Glutamatergic neuron (in vitro differentiated cells): Measurements from ENCODE around the gene ELF2. TPM values are rescaled to one million over a fixed set of nuclear protein-coding genes. Genes with fewer than 3 reads are reported as not detected.

ENCODE experiments used
- DNase-seq: peaks from one replicate; pipeline ENCODE4 v3.0.0; 2022
- H3K27ac Mint-ChIP-seq: one replicate; pipeline ENCODE4 v1.8.0; 2020; ENCODE audit warnings: mild to moderate bottlenecking, mixed read lengths, inconsistent platforms; ENCODE audit not compliant: unreplicated experiment
- H3K27me3 Mint-ChIP-seq: one replicate; pipeline ENCODE4 v1.8.0; 2020; ENCODE audit warnings: mild to moderate bottlenecking, moderate library complexity, mixed read lengths, inconsistent platforms; ENCODE audit not compliant: unreplicated experiment
- H3K36me3 Mint-ChIP-seq: one replicate; pipeline ENCODE4 v1.8.0; 2020; ENCODE audit warnings: mild to moderate bottlenecking, mixed read lengths, inconsistent platforms; ENCODE audit not compliant: unreplicated experiment
- H3K4me1 Mint-ChIP-seq: one replicate; pipeline ENCODE4 v1.8.0; 2020; ENCODE audit warnings: mild to moderate bottlenecking, low read depth, mixed read lengths, inconsistent platforms; ENCODE audit not compliant: unreplicated experiment
- H3K4me3 Mint-ChIP-seq: one replicate; pipeline ENCODE4 v1.8.0; 2020; ENCODE audit warnings: mild to moderate bottlenecking, mixed read lengths, inconsistent platforms; ENCODE audit not compliant: unreplicated experiment
- H3K9me3 Mint-ChIP-seq: one replicate; pipeline ENCODE4 v1.8.0; 2020; ENCODE audit warnings: mild to moderate bottlenecking, moderate library complexity, mixed read lengths, inconsistent platforms; ENCODE audit not compliant: unreplicated experiment
- total RNA-seq: library from RNA; stranded (reverse); fragmentation: NEBNext Ultra II Directional; extraction: Animal tissue kit (Norgen Biotek cat#: 25700); gene quantifications from one replicate; pipeline ENCODE4 v1.2.1, GENCODE V29; 2021; ENCODE audit not compliant: unreplicated experiment
- TF ChIP-seq, protein P1 (sequence below): fragments of 200-600 bp; sonication (generic); IDR thresholded peaks from one replicate; pipeline ENCODE4 v1.5.0; 2021; ENCODE audit not compliant: partially characterized antibody, unreplicated experiment

Gene ELF2
- total RNA-seq, 1 donor from 2014 or later = 32.4 TPM

DNA sequence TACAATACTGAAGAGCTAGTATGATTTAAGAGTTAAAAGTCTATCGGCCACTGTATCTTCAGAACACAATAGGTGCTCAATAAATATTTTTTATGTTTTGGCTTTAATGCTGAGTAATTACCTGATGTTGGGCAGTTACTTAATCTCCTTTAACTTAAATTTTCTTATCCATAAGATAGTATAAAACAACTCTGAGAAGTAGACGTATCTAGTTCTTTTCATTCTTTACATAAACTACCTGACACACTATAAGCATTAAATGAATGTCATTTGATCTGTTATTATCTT is 22.9 kb downstream of the ELF2 start:
- Mint-ChIP-seq H3K4me1 (no peaks in the 10 kb centered on the region), H3K4me3 (no peak overlapping the region)

DNA sequence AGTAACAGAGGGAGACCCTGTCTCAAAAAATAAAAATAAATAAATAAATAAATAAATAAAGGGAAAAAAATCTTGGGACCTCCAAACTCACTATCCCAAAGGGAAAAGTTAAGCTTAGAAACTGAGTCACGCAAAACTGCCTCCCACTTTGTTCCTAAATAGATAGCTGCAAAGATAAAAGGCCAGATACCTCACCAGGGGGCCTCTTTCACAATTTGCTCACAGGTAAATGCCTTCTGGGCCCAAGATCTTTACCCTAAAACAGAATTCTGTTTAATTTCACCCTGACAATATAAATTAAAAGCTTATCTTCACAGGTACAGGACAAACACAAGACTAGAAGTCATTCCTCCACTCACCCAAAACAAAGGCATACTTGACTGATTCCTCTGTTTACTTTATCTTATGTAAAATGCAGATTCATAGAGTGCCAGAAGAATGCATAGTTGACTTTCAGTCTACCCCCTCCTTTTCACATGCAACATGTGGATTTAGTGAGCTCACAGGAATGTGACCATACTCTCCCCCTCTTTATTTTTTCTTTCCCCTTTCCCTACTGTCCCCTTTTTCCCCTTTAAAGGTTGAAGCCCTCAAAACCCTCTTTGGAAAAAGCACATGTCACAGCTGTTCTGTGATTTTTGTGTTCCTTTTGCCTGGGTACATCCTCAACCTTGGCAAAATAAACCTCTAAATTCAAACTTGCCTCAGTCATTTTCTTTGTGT is 23.4 kb downstream of the ELF2 start:
- Mint-ChIP-seq H3K4me1 (no peaks in the 10 kb centered on the region), H3K36me3 (no peaks in the 10 kb centered on the region), H3K27ac (no peak overlapping the region), H3K9me3 (no peaks in the 10 kb centered on the region), H3K27me3 (no peaks in the 10 kb centered on the region), H3K4me3 (no peak overlapping the region)
- no peak for DNase-seq
- TF ChIP-seq, protein P1, sequence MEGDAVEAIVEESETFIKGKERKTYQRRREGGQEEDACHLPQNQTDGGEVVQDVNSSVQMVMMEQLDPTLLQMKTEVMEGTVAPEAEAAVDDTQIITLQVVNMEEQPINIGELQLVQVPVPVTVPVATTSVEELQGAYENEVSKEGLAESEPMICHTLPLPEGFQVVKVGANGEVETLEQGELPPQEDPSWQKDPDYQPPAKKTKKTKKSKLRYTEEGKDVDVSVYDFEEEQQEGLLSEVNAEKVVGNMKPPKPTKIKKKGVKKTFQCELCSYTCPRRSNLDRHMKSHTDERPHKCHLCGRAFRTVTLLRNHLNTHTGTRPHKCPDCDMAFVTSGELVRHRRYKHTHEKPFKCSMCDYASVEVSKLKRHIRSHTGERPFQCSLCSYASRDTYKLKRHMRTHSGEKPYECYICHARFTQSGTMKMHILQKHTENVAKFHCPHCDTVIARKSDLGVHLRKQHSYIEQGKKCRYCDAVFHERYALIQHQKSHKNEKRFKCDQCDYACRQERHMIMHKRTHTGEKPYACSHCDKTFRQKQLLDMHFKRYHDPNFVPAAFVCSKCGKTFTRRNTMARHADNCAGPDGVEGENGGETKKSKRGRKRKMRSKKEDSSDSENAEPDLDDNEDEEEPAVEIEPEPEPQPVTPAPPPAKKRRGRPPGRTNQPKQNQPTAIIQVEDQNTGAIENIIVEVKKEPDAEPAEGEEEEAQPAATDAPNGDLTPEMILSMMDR = no peak

More for the DNA sequence above, 22.9 kb downstream of the ELF2 start:
- Mint-ChIP-seq H3K27ac (no peak overlapping the region), H3K9me3 (no peaks in the 10 kb centered on the region), H3K36me3 (no peaks in the 10 kb centered on the region), H3K27me3 (peaks cover under 1% of the 10 kb centered on the region)
- no peak for DNase-seq
- TF ChIP-seq, protein P1 = no peak

DNA sequence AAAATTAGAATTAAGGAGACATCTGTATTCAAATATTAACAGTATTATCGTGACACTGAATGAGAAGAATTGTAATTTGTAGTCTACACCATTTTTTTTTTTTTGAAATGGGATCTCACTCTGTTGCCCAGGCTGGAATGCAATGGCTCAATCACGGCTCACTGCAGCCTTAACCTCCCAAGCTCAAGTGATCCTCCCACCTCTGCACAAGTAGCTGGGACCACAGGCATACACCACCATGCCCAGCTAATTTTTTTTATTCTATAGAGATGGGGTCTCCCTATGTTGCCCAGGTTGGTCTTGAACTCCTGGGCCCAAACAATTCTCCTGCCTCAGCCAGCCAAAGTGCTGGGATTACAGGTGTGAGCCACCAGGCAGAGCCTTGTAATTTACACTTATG is 24.8 kb downstream of the ELF2 start:
- no peak overlapping the region for H3K27ac Mint-ChIP-seq
- H3K4me3 Mint-ChIP-seq = no peak overlapping the region
- H3K36me3 Mint-ChIP-seq = no peaks in the 10 kb centered on the region
- no peaks in the 10 kb centered on the region for H3K27me3 Mint-ChIP-seq
- H3K4me1 Mint-ChIP-seq = no peaks in the 10 kb centered on the region
- H3K9me3 Mint-ChIP-seq = no peaks in the 10 kb centered on the region
- DNase-seq = no peak
- TF ChIP-seq, protein P1 = no peak

DNA sequence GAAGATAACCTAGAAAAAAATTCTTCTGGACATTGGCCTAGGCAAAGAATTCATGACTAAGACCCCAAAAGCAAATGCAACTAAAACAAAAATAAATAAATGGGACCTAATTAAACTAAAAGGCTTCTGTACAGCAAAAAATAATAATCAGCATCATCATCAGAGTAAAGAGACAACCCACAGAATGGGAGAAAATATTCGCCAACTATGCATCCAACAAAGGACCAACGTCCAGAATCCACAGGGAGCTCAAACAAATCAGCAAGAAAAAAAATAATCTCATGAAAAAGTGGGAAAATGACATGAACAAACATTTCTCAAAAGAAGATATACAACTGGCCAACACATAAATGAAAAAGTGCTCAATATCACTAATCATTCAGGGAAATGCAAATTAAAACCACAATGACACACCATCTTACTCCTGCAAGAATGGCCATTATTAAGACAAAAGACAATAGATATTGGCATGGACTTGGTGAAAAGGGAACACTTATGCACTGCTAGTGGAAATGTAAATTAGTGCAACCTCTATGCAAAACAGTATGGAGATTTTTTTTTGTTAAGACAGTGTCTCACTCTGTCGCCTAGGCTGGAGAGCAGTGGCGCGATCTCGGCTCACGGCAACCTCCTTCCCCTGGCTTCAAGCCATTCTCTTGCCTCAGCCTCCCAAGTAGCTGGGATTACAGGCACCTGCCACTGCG is 29.9 kb downstream of the ELF2 start:
- TF ChIP-seq, protein P1 = no peak
- H3K4me1 Mint-ChIP-seq = peaks cover 7% of the 10 kb centered on the region
- H3K4me3 Mint-ChIP-seq = no peak overlapping the region
- no peak overlapping the region for H3K27ac Mint-ChIP-seq
- no peak for DNase-seq
- no peaks in the 10 kb centered on the region for H3K36me3 Mint-ChIP-seq
- peaks cover 1% of the 10 kb centered on the region for H3K9me3 Mint-ChIP-seq
- H3K27me3 Mint-ChIP-seq = no peaks in the 10 kb centered on the region

DNA sequence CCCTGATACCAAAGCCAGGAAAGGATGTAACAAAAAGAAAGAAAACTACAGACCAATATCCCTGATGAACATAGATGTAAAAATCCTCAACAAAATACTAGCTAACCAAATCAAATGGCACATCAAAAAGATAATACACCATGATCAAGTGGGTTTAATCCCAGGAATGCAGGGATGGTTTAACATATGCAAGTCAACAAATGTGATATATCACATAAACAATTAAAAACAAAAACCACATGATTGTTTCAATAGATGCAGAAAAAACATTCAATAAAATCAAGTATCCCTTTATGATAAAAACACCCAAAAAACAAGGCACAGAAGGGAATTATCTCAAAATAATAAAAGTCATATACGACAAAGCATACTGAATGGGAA is 31.5 kb downstream of the ELF2 start:
- no peak for DNase-seq
- no peak overlapping the region for H3K4me3 Mint-ChIP-seq
- no peak overlapping the region for H3K27ac Mint-ChIP-seq
- peaks cover 9% of the 10 kb centered on the region for H3K4me1 Mint-ChIP-seq
- TF ChIP-seq, protein P1 = no peak
- peaks cover 1% of the 10 kb centered on the region for H3K9me3 Mint-ChIP-seq
- H3K27me3 Mint-ChIP-seq = no peaks in the 10 kb centered on the region
- no peaks in the 10 kb centered on the region for H3K36me3 Mint-ChIP-seq
